GM18499 (cell line): Measurements from ENCODE around the gene FOXN3.

Experiments
- ATAC-seq: cut with Tn5 transposase; IDR thresholded peaks from one replicate; pipeline ENCODE4 v1.9.1; 2021; ENCODE audit warnings: moderate number of reproducible peaks; ENCODE audit not compliant: insufficient read depth, unreplicated experiment

Gene FOXN3

GRCh38 chr14:89367779-89368120, 49.3 kb downstream of the FOXN3 start:
- no peak for ATAC-seq

- ATAC-seq: no peak
Observed at GRCh38 chr14:89366864-89367778, 49.9 kb downstream of the FOXN3 start.

GRCh38 chr14:89365061-89365801, 51.8 kb downstream of the FOXN3 start:
- peak; percentile 74 for ATAC-seq

- ATAC-seq: no peak
Observed at GRCh38 chr14:89364316-89364715, 52.7 kb downstream of the FOXN3 start.

- ATAC-seq: no peak
Observed at GRCh38 chr14:89360277-89360676, 56.8 kb downstream of the FOXN3 start.

- no peak for ATAC-seq
Observed at GRCh38 chr14:89359477-89360222, 57.4 kb downstream of the FOXN3 start.

- no peak for ATAC-seq
Observed at GRCh38 chr14:89357655-89358297, 59.3 kb downstream of the FOXN3 start.

- ATAC-seq: no peak
Observed at GRCh38 chr14:89356927-89357326, 60.1 kb downstream of the FOXN3 start.

- ATAC-seq: no peak
Observed at GRCh38 chr14:89356496-89356895, 60.5 kb downstream of the FOXN3 start.

- ATAC-seq: no peak
Observed at GRCh38 chr14:89353766-89354113, 63.3 kb downstream of the FOXN3 start.

GRCh38 chr14:89352976-89353765, 63.9 kb downstream of the FOXN3 start:
- ATAC-seq: no peak

- no peak for ATAC-seq
Observed at GRCh38 chr14:89351516-89352404, 65.3 kb downstream of the FOXN3 start.

GRCh38 chr14:89351221-89351515, 65.9 kb downstream of the FOXN3 start:
- no peak for ATAC-seq

- no peak for ATAC-seq
Observed at GRCh38 chr14:89350152-89350551, 66.9 kb downstream of the FOXN3 start.

- ATAC-seq: no peak
Observed at GRCh38 chr14:89349171-89350008, 67.6 kb downstream of the FOXN3 start.

- no peak for ATAC-seq
Observed at GRCh38 chr14:89348722-89349121, 68.3 kb downstream of the FOXN3 start.

GRCh38 chr14:89347885-89348284, 69.1 kb downstream of the FOXN3 start:
- ATAC-seq: no peak

- no peak for ATAC-seq
Observed at GRCh38 chr14:89344920-89345254, 72.1 kb downstream of the FOXN3 start.
